PC-9 (cell line): ENCODE data around the gene HOXC10. TPM values are rescaled to one million over a fixed set of nuclear protein-coding genes. Genes with fewer than 3 reads are reported as not detected.

Source experiments
- BruUV-seq: library from RNA; stranded (reverse); fragments of 400-500 nt; replicated peaks from 2 replicates; lab custom pipeline; 2021; lab: Mats Ljungman, UMichigan
- CTCF ChIA-PET: fragments of 300-600 bp; sonication (Branson Sonifier 250); formaldehyde crosslinking; loops from one replicate; lab custom pipeline; 2022; ENCODE audit warnings: antibody characterized with exemption; lab: Charles Lee
- POLR2A ChIA-PET: fragments of 300-600 bp; sonication (Branson Sonifier 250); formaldehyde crosslinking; loops from one replicate; lab custom pipeline; 2022; ENCODE audit warnings: antibody characterized with exemption; ENCODE audit not compliant: unreplicated experiment; lab: Charles Lee
- DNase-seq, 2 experiments: peaks; one replicate each; pipeline versions ENCODE4 v3.0.0 to v3.0.0-alpha.2; 2015 to 2022; ENCODE audit warnings: mixed read lengths in 1 of 2
- H2AFZ ChIP-seq: fragments of 200-600 bp; sonication (generic); 2 replicates; pipeline ENCODE4 v1.8.1; 2017; ENCODE audit warnings: antibody characterized with exemption
- H3F3A ChIP-seq: fragments of 200-600 bp; sonication (generic); 2 replicates; pipeline ENCODE4 v1.8.1; 2017; ENCODE audit warnings: antibody characterized with exemption, mild to moderate bottlenecking, low read depth; ENCODE audit not compliant: insufficient read depth
- H3K27ac ChIP-seq: fragments of 200-600 bp; sonication (generic); 2 replicates; pipeline ENCODE4 v1.6.1; 2016; ENCODE audit warnings: mixed run types
- H3K27me3 ChIP-seq: fragments of 200-600 bp; sonication (generic); 2 replicates; pipeline ENCODE4 v1.6.1; 2016; ENCODE audit warnings: low read depth, mixed run types; ENCODE audit not compliant: insufficient read depth
- H3K36me3 ChIP-seq: fragments of 200-600 bp; sonication (generic); 2 replicates; pipeline ENCODE4 v1.6.1; 2016; ENCODE audit warnings: low read depth, mixed run types
- H3K4me1 ChIP-seq: fragments of 200-600 bp; sonication (generic); replicated peaks from 2 replicates; pipeline ENCODE4 v1.6.1; 2016; ENCODE audit warnings: mixed run types; ENCODE audit not compliant: insufficient read depth
- H3K4me2 ChIP-seq: fragments of 200-600 bp; sonication (generic); 2 replicates; pipeline ENCODE4 v1.6.1; 2017; ENCODE audit warnings: mixed run types
- H3K4me3 ChIP-seq: fragments of 200-600 bp; sonication (generic); 2 replicates; pipeline ENCODE4 v1.6.1; 2016; ENCODE audit warnings: mixed run types
- H3K79me2 ChIP-seq: fragments of 200-600 bp; sonication (generic); 2 replicates; pipeline ENCODE4 v1.6.1; 2017; ENCODE audit warnings: low read depth, mixed run types
- H3K9me2 ChIP-seq: fragments of 200-600 bp; sonication (generic); 2 replicates; pipeline ENCODE4 v1.8.1; 2017; ENCODE audit warnings: mild to moderate bottlenecking; ENCODE audit not compliant: insufficient read depth
- H3K9me3 ChIP-seq: fragments of 200-600 bp; sonication (generic); 2 replicates; pipeline ENCODE4 v1.8.1; 2016; ENCODE audit warnings: low read depth; ENCODE audit not compliant: insufficient read depth
- H4K20me1 ChIP-seq: fragments of 200-600 bp; sonication (generic); 2 replicates; pipeline ENCODE4 v1.8.1; 2017; ENCODE audit not compliant: insufficient read depth
- CTCF ChIP-seq: fragments of 200-600 bp; sonication (generic); conservative IDR thresholded peaks from 2 replicates; pipeline ENCODE4 v1.6.1; 2017; ENCODE audit warnings: mixed run types, antibody characterized with exemption, mild to moderate bottlenecking, moderate library complexity
- EZH2 ChIP-seq: fragments of 200-600 bp; sonication (generic); IDR thresholded peaks from 2 replicates; pipeline ENCODE4 v1.8.0; 2017; ENCODE audit warnings: antibody characterized with exemption, low read depth
- intact Hi-C: fragments of 100-400 bp; cut with micrococcal nuclease; formaldehyde crosslinking; loops from one replicate; pipeline ENCODE4 v1.10.0; 2022; ENCODE audit not compliant: unreplicated experiment
- total RNA-seq: library from RNA; stranded (reverse); gene quantifications from 2 replicates; pipeline ENCODE4 v1.2.3, GENCODE V29; 2021

Gene HOXC10
- total RNA-seq, 1 experiment from 2014 or later = 1.1 TPM

DNA sequence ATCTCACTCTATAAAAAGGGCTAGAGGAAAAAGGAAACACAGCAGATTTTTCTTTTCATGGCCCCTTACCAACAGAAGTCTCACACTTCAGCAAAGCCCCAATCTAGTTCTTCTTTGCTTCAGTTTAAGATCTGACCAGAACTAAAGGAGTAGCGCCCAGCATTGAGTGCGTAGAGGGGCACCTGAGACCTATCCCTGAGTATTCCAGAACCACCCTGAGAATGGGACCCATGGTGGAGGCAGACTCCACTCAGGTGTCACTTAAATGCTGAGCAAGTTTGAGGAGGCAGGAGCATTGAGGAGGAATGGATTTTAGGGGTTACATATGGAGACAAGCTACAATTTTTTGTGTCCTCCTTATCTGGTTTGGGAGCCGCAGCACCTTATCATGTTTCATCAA is 13.8 kb upstream of the HOXC10 start:
- Histone ChIP-seq H3F3A (no peaks in the 10 kb centered on the region; the same call in 1 of the 2 replicates), H3K4me2 (no peak overlapping the region), H2AFZ (no peak overlapping the region), H3K27ac (no peak overlapping the region), H3K36me3 (no peaks in the 10 kb centered on the region), H3K9me2 (no peaks in the 10 kb centered on the region), H3K79me2 (no peaks in the 10 kb centered on the region), H3K9me3 (no peaks in the 10 kb centered on the region), H3K4me3 (no peak overlapping the region), H3K27me3 (no peaks in the 10 kb centered on the region), H4K20me1 (no peaks in the 10 kb centered on the region), H3K4me1 (peaks cover 10% of the 10 kb centered on the region)
- intact Hi-C loops = no loop called here
- POLR2A ChIA-PET = no interaction called here
- no TSS peak for BruUV-seq
- TF ChIP-seq CTCF (no peak), EZH2 (no peak)
- no peak for DNase-seq
- CTCF ChIA-PET = no interaction called here

- Histone ChIP-seq H3K27me3 (no peaks in the 10 kb centered on the region), H3K27ac (no peak overlapping the region), H3F3A (no peaks in the 10 kb centered on the region; the same call in 1 of the 2 replicates), H3K9me2 (no peaks in the 10 kb centered on the region), H3K4me3 (no peak overlapping the region), H3K36me3 (no peaks in the 10 kb centered on the region), H3K4me2 (no peak overlapping the region), H4K20me1 (no peaks in the 10 kb centered on the region), H3K4me1 (peaks cover 10% of the 10 kb centered on the region), H3K9me3 (no peaks in the 10 kb centered on the region), H2AFZ (no peak overlapping the region), H3K79me2 (no peaks in the 10 kb centered on the region)
- DNase-seq = no peak
- intact Hi-C loops = no loop called here
- BruUV-seq = no TSS peak
- TF ChIP-seq CTCF = no peak
- TF ChIP-seq EZH2 = no peak
- CTCF ChIA-PET = interaction anchor here (0.6 kb wide), 1 partner anchor 24 kb away, joined by 16 read pairs; no protein-coding TSS in a partner anchor
- POLR2A ChIA-PET = interaction anchor here (0.6 kb wide), 1 partner anchor 71 kb away, joined by 7 read pairs; no protein-coding TSS in a partner anchor
These were observed 13.3 kb upstream of the HOXC10 start for GRCh38 chr12:53971686-53972085.

GRCh38 chr12:53972152-53972702 is 12.7 kb upstream of the HOXC10 start:
- peak; percentile 41 to 47 for DNase-seq
- H3K4me2 ChIP-seq = peak overlapping the region; percentile 69
- no peak overlapping the region for H3K27ac ChIP-seq
- no peak overlapping the region for H3K4me3 ChIP-seq
- H3K4me1 ChIP-seq = peaks cover 7% of the 10 kb centered on the region
- H4K20me1 ChIP-seq = no peaks in the 10 kb centered on the region
- intact Hi-C loops = no loop called here
- H3K36me3 ChIP-seq = no peaks in the 10 kb centered on the region
- no peak overlapping the region for H2AFZ ChIP-seq
- TF ChIP-seq CTCF (no peak), EZH2 (no peak)
- H3K9me2 ChIP-seq = no peaks in the 10 kb centered on the region
- CTCF ChIA-PET = interaction anchor here (0.6 kb wide), 1 partner anchor 24 kb away, joined by 16 read pairs; no protein-coding TSS in a partner anchor
- H3K27me3 ChIP-seq = no peaks in the 10 kb centered on the region
- H3K9me3 ChIP-seq = no peaks in the 10 kb centered on the region
- POLR2A ChIA-PET = interaction anchor here (0.6 kb wide), 1 partner anchor 72 kb away, joined by 7 read pairs; no protein-coding TSS in a partner anchor
- H3F3A ChIP-seq = peaks cover under 1% of the 10 kb centered on the region; the same call in 1 of the 2 replicates
- H3K79me2 ChIP-seq = no peaks in the 10 kb centered on the region
- BruUV-seq = no TSS peak
